ENCODE results near the gene MAN1A2. TPM values are rescaled to one million over a fixed set of nuclear protein-coding genes. Genes with fewer than 3 reads are reported as not detected.
"Not testable (repeated sequence)": the region's sequence is repeated elsewhere in the genome, so short reads cannot be mapped to it uniquely, and the experiment has no call there.

The MAN1A2 gene
- 10 to 100 TPM; 38.7 to 48.2 (median 45.5) TPM for polyA plus RNA-seq (ENCODE audit: insufficient read length in 4 of 4)

- peak; percentile 52 to 68 (median 60) for DNase-seq (ENCODE audit: low read depth in 4 of 4, low spot score in 2 of 4)
Observed at GRCh38 chr1:117367046-117368025, at the start of gene MAN1A2. TSS of gene MAN1A2 (plus strand) at chr1:117367449. CDS start at chr1:117368184, 735 bp downstream.

- no peak for DNase-seq (ENCODE audit: low read depth in 4 of 4, low spot score in 2 of 4)
Observed at GRCh38 chr1:117318011-117318410, 49.2 kb upstream of the MAN1A2 start.

- no peak for DNase-seq (ENCODE audit: low read depth in 4 of 4, low spot score in 2 of 4)
Observed at GRCh38 chr1:117318426-117318825, 48.8 kb upstream of the MAN1A2 start.

GRCh38 chr1:117320515-117320914 is 46.7 kb upstream of the MAN1A2 start:
- no peak for DNase-seq (ENCODE audit: low read depth in 4 of 4, low spot score in 2 of 4)

- DNase-seq (ENCODE audit: low read depth in 4 of 4, low spot score in 2 of 4) = no peak
Observed at GRCh38 chr1:117321680-117322609, 45.3 kb upstream of the MAN1A2 start.

GRCh38 chr1:117324357-117324756 is 42.9 kb upstream of the MAN1A2 start:
- no peak for DNase-seq (ENCODE audit: low read depth in 4 of 4, low spot score in 2 of 4)

GRCh38 chr1:117326035-117326434 is 41.2 kb upstream of the MAN1A2 start:
- not testable (repeated sequence) for DNase-seq (ENCODE audit: low read depth in 4 of 4, low spot score in 2 of 4)

GRCh38 chr1:117327011-117327410 is 40.2 kb upstream of the MAN1A2 start:
- DNase-seq (ENCODE audit: low read depth in 4 of 4, low spot score in 2 of 4) = no peak

- DNase-seq (ENCODE audit: low read depth in 4 of 4, low spot score in 2 of 4) = no peak
Observed at GRCh38 chr1:117335376-117336086, 31.7 kb upstream of the MAN1A2 start.

GRCh38 chr1:117336088-117336817 is 31.0 kb upstream of the MAN1A2 start:
- DNase-seq (ENCODE audit: low read depth in 4 of 4, low spot score in 2 of 4) = no peak

- DNase-seq (ENCODE audit: low read depth in 4 of 4, low spot score in 2 of 4) = peak in 1 of 4 donors; percentile 47
Observed at GRCh38 chr1:117339866-117340700, 27.2 kb upstream of the MAN1A2 start.

- no peak for DNase-seq (ENCODE audit: low read depth in 4 of 4, low spot score in 2 of 4)
Observed at GRCh38 chr1:117341123-117341522, 26.1 kb upstream of the MAN1A2 start.

GRCh38 chr1:117342397-117342796 is 24.9 kb upstream of the MAN1A2 start:
- DNase-seq (ENCODE audit: low read depth in 4 of 4, low spot score in 2 of 4) = no peak

GRCh38 chr1:117346206-117346928 is 20.9 kb upstream of the MAN1A2 start:
- DNase-seq (ENCODE audit: low read depth in 4 of 4, low spot score in 2 of 4) = no peak

- DNase-seq (ENCODE audit: low read depth in 4 of 4, low spot score in 2 of 4) = no peak
Observed at GRCh38 chr1:117347907-117348306, 19.3 kb upstream of the MAN1A2 start.

- not testable (repeated sequence) for DNase-seq (ENCODE audit: low read depth in 4 of 4, low spot score in 2 of 4)
Observed at GRCh38 chr1:117352695-117353094, 14.6 kb upstream of the MAN1A2 start.

GRCh38 chr1:117357833-117358603 is 9.2 kb upstream of the MAN1A2 start:
- not testable (repeated sequence) for DNase-seq (ENCODE audit: low read depth in 4 of 4, low spot score in 2 of 4)

GRCh38 chr1:117358604-117358887 is 8.7 kb upstream of the MAN1A2 start:
- DNase-seq (ENCODE audit: low read depth in 4 of 4, low spot score in 2 of 4) = not testable (repeated sequence)
